B cell (primary cell): ENCODE measurements around the gene TIGD6. TPM values are rescaled to one million over a fixed set of nuclear protein-coding genes. Genes with fewer than 3 reads are reported as not detected.

Experiments used
- ATAC-seq: fragments of 200-7000 bp; cut with Tn5 transposase; one replicate; pipeline ENCODE4 v1.10.0; 2021; ENCODE audit warnings: low read depth, mild to moderate bottlenecking, moderate number of reproducible peaks, moderate library complexity
- CTCF ChIA-PET: fragments of 350-600 bp; sonication (Branson Sonifier 250); formaldehyde crosslinking; loops from one replicate; lab custom pipeline; 2021; ENCODE audit warnings: antibody characterized with exemption, inconsistent platforms; lab: Charles Lee
- POLR2A ChIA-PET: fragments of 350-600 bp; sonication (Branson Sonifier 250); formaldehyde crosslinking; loops from one replicate; lab custom pipeline; 2021; ENCODE audit warnings: antibody characterized with exemption; lab: Charles Lee
- DNase-seq: peaks from one replicate; pipeline ENCODE4 v3.0.0; 2013
- H2AFZ ChIP-seq: 2 replicates; pipeline ENCODE4 v1.6.1; 2012; ENCODE audit warnings: mild to moderate bottlenecking, low read depth, low read length; ENCODE audit not compliant: insufficient read depth, poor library complexity, severe bottlenecking
- H3K27ac ChIP-seq, 2 donors: 1 replicate in 1 of 2; 2 replicates in 1 of 2; pipeline ENCODE4 v1.5.1; 2012 to 2013; ENCODE audit warnings: low read length in 2 of 2, mild to moderate bottlenecking in 2 of 2, moderate library complexity in 1 of 2
- H3K27me3 ChIP-seq, 4 experiments: fragments of 200-600 bp in 1 of 4; sonication (generic) in 1 of 4; replicated peaks in 1 of 4; 1 replicate in 2 of 4; 2 replicates in 2 of 4; pipeline versions ENCODE4 v1.6.1 to v1.7.0; 2013 to 2016; ENCODE audit warnings: low read length in 3 of 4, mild to moderate bottlenecking in 2 of 4, mixed read lengths in 1 of 4, moderate library complexity in 1 of 4; ENCODE audit not compliant: insufficient read depth in 4 of 4, control insufficient read depth in 3 of 4; ENCODE audit errors: control extremely low read depth in 1 of 4
- H3K36me3 ChIP-seq, 2 experiments: replicated peaks in 1 of 2; 1 replicate in 1 of 2; 2 replicates in 1 of 2; pipeline versions ENCODE4 v1.6.1 to v1.7.1; 2013; ENCODE audit warnings: low read length in 1 of 2; ENCODE audit not compliant: insufficient read depth in 2 of 2, control insufficient read depth in 1 of 2; ENCODE audit errors: control extremely low read depth in 1 of 2, extremely low read depth in 1 of 2
- H3K4me1 ChIP-seq, 2 donors: fragments of 200-600 bp in 1 of 2; sonication (generic) in 1 of 2; 1 replicate in 1 of 2; 2 replicates in 1 of 2; pipeline versions ENCODE4 v1.5.1 to v1.6.1; 2013 to 2017; ENCODE audit warnings: low read length in 2 of 2; ENCODE audit not compliant: control insufficient read depth in 2 of 2, insufficient read depth in 2 of 2
- H3K4me2 ChIP-seq: replicated peaks from 2 replicates; pipeline ENCODE3; 2012; ENCODE audit warnings: mild to moderate bottlenecking, low read depth, low read length; ENCODE audit not compliant: poor library complexity, severe bottlenecking
- H3K4me3 ChIP-seq, 5 experiments: fragments of 200-600 bp in 1 of 5; sonication (generic) in 1 of 5; 1 replicate in 3 of 5; 2 replicates in 2 of 5; pipeline versions ENCODE4 v1.5.1 to v1.7.0; 2011 to 2016; ENCODE audit warnings: low read length in 4 of 5, mild to moderate bottlenecking in 4 of 5, low read depth in 2 of 5, control low read depth in 1 of 5, moderate library complexity in 1 of 5; ENCODE audit not compliant: insufficient read depth in 1 of 5; ENCODE audit errors: control extremely low read depth in 1 of 5, extremely low read depth in 1 of 5
- H3K79me2 ChIP-seq: fragments of 200-600 bp; sonication (generic); one replicate; pipeline ENCODE4 v1.6.0; 2016; ENCODE audit warnings: low read length; ENCODE audit not compliant: control insufficient read depth, insufficient read depth
- H3K9ac ChIP-seq: fragments of 200-600 bp; sonication (generic); 2 replicates; pipeline ENCODE4 v1.6.1; 2017; ENCODE audit warnings: mild to moderate bottlenecking, low read length, moderate library complexity
- H3K9me3 ChIP-seq, 3 donors: one replicate each; pipeline versions ENCODE4 v1.6.1 to v1.7.1; 2013; ENCODE audit warnings: low read length in 2 of 3; ENCODE audit not compliant: control insufficient read depth in 2 of 3, insufficient read depth in 1 of 3; ENCODE audit errors: control extremely low read depth in 1 of 3
- H4K20me1 ChIP-seq: 2 replicates; pipeline ENCODE4 v1.6.0; 2012; ENCODE audit warnings: mild to moderate bottlenecking, low read length; ENCODE audit not compliant: insufficient read depth, control insufficient read depth, poor library complexity, severe bottlenecking
- H3K27ac Mint-ChIP-seq: one replicate; pipeline ENCODE4 v1.8.0; 2021; ENCODE audit warnings: mixed read lengths
- H3K27me3 Mint-ChIP-seq: one replicate; pipeline ENCODE4 v1.8.0; 2021; ENCODE audit warnings: mixed read lengths
- H3K4me1 Mint-ChIP-seq: one replicate; pipeline ENCODE4 v1.8.0; 2021; ENCODE audit warnings: mixed read lengths
- H3K4me3 Mint-ChIP-seq: one replicate; pipeline ENCODE4 v1.8.0; 2021; ENCODE audit warnings: mixed read lengths
- H3K9me3 Mint-ChIP-seq: one replicate; pipeline ENCODE4 v1.8.0; 2022; ENCODE audit warnings: mixed read lengths; ENCODE audit not compliant: insufficient read depth
- EZH2 ChIP-seq: IDR thresholded peaks from 2 replicates; pipeline ENCODE4 v1.6.1; 2012; ENCODE audit warnings: borderline replicate concordance, low read depth, mild to moderate bottlenecking, moderate library complexity, low read length; ENCODE audit not compliant: insufficient read depth, poor library complexity, severe bottlenecking
- WGBS: methylation state at CpG from one replicate; pipeline ENCODE4 v1.1.5; 2013; ENCODE audit warnings: missing lambda C conversion rate; ENCODE audit not compliant: insufficient coverage; 5-methylcytosine and 5-hydroxymethylcytosine counted together
- intact Hi-C: fragments of 100-400 bp; cut with micrococcal nuclease; formaldehyde crosslinking; loops from one replicate; pipeline ENCODE4 v1.10.0; 2022
- polyA plus RNA-seq: library from polyadenylated mRNA; depleted of rRNA; stranded (reverse); fragments of >200 nt; gene quantifications from 2 replicates; pipeline ENCODE4 v1.2.3, GENCODE V29; 2012
- total RNA-seq, 2 donors: library from RNA; stranded (reverse); fragments of 120-200 nt in 1 of 2; gene quantifications; 1 replicate in 1 of 2; 2 replicates in 1 of 2; pipeline versions ENCODE4 v1.2.3 to v1.2.4, GENCODE V29; 2013 to 2022
- TF ChIP-seq, protein P1 (sequence below): fragments of 200-600 bp; IDR thresholded peaks from one replicate; pipeline ENCODE4 v1.8.0; 2022; ENCODE audit warnings: antibody characterized with exemption, mild to moderate bottlenecking

The TIGD6 gene
- total and polyA plus RNA-seq, 2 donors (not counting 1 experiment from before 2014, with no cell fraction given), result 2.1 to 5.4 TPM

- no peaks in the 10 kb centered on the region for H3K9me3 Mint-ChIP-seq
- no peaks in the 10 kb centered on the region for H3K27me3 Mint-ChIP-seq
- H3K9me3 ChIP-seq, result no peaks in the 10 kb centered on the region
- WGBS, result 100% methylated on average over 1 of the region's 3 CpGs
- H3K4me3 Mint-ChIP-seq, result no peak overlapping the region
- DNase-seq (no peak), ATAC-seq (no peak)
- H3K4me1 Mint-ChIP-seq, result peaks cover 31% of the 10 kb centered on the region
- H3K9ac ChIP-seq, result no peak overlapping the region
- no peak overlapping the region for H2AFZ ChIP-seq
- peaks cover 0 to 14% of the 10 kb centered on the region in 2 experiments for H3K36me3 ChIP-seq
- no peak overlapping the region for H3K4me2 ChIP-seq
- no peak overlapping the region for H3K4me3 ChIP-seq
- no peaks in the 10 kb centered on the region for H3K27me3 ChIP-seq
- ChIA-PET POLR2A (no interaction called here), CTCF (interaction anchor here (2.3 kb wide), 1 partner anchor 164 kb away, joined by 14 read pairs; no protein-coding TSS in a partner anchor)
- intact Hi-C loops, result loop anchor here (10.0 kb wide), 1 partner anchor 643 kb away; the partner anchor contains the start of gene PCYOX1L
- peaks cover 25% of the 10 kb centered on the region for H3K79me2 ChIP-seq
- H3K4me1 ChIP-seq, result peaks cover 21 to 23% of the 10 kb centered on the region in 2 donors
- TF ChIP-seq EZH2, result no peak
- TF ChIP-seq, protein P1, sequence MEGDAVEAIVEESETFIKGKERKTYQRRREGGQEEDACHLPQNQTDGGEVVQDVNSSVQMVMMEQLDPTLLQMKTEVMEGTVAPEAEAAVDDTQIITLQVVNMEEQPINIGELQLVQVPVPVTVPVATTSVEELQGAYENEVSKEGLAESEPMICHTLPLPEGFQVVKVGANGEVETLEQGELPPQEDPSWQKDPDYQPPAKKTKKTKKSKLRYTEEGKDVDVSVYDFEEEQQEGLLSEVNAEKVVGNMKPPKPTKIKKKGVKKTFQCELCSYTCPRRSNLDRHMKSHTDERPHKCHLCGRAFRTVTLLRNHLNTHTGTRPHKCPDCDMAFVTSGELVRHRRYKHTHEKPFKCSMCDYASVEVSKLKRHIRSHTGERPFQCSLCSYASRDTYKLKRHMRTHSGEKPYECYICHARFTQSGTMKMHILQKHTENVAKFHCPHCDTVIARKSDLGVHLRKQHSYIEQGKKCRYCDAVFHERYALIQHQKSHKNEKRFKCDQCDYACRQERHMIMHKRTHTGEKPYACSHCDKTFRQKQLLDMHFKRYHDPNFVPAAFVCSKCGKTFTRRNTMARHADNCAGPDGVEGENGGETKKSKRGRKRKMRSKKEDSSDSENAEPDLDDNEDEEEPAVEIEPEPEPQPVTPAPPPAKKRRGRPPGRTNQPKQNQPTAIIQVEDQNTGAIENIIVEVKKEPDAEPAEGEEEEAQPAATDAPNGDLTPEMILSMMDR, result no peak
- H4K20me1 ChIP-seq, result peaks cover 11% of the 10 kb centered on the region
- H3K27ac Mint-ChIP-seq, result no peak overlapping the region
- H3K27ac ChIP-seq, result no peak overlapping the region
Observed at GRCh38 chr5:149998281-149998680, 2.2 kb downstream of the TIGD6 start.

DNA sequence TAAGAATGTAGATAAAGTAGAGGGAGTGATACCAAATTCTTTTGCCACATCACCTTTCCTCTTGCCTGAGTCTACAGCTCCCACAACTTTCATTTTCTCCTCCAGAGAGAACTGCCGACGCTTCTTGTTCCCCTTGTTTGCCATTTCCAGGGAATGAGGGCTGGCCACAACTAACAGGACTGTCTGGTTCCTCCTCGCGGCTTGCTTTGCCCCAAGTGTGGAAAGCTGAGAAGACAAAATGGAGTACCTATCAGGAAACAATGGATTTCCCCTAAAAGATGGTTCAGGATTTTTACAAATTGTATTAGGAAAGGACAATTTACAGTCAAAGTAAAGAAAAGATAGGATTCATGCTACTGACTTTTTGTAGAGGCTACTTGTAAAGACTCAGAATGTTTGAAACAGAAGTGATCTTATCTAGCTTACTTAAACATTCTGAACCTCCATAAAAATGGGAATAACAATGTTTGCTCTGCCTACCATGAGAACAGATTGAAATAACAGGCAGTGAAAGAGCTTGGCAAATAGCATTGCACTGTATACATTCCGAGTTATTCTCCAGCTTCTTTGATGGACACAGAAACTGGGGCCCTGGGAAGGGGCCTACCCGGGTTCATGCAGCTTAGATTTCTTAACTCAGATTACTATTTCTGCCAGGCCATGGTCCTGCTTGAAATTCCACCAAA lies 4.1 kb downstream of the TIGD6 start:
- intact Hi-C loops, result loop anchor here (10.0 kb wide), 1 partner anchor 642 kb away; the partner anchor contains the start of gene PCYOX1L
- Histone ChIP-seq H3K4me1 (peaks cover 6 to 12% of the 10 kb centered on the region in 2 donors), H2AFZ (no peak overlapping the region), H4K20me1 (no peaks in the 10 kb centered on the region), H3K4me3 (no peak overlapping the region), H3K9me3 (no peaks in the 10 kb centered on the region), H3K27ac (no peak overlapping the region), H3K27me3 (no peaks in the 10 kb centered on the region), H3K79me2 (peaks cover 5% of the 10 kb centered on the region), H3K9ac (no peak overlapping the region), H3K36me3 (peaks cover 0 to 14% of the 10 kb centered on the region in 2 experiments), H3K4me2 (no peak overlapping the region)
- ChIA-PET POLR2A (no interaction called here), CTCF (interaction anchor here (2.3 kb wide), 2 partner anchors 162 to 165 kb away, joined by 8 to 14 read pairs; no protein-coding TSS in a partner anchor)
- no peak overlapping the region for H3K27ac Mint-ChIP-seq
- no peak overlapping the region for H3K4me3 Mint-ChIP-seq
- no peak for DNase-seq
- no peaks in the 10 kb centered on the region for H3K9me3 Mint-ChIP-seq
- peaks cover 14% of the 10 kb centered on the region for H3K4me1 Mint-ChIP-seq
- no peak for TF ChIP-seq EZH2
- TF ChIP-seq, protein P1, result no peak
- WGBS, result 100% methylated on average over 5 of the region's 6 CpGs
- no peaks in the 10 kb centered on the region for H3K27me3 Mint-ChIP-seq
- no peak for ATAC-seq
